Glutamatergic neuron (in vitro differentiated cells): ENCODE measurements around the gene FNDC1. TPM values are rescaled to one million over a fixed set of nuclear protein-coding genes. Genes with fewer than 3 reads are reported as not detected.
A peak's percentile ranks its signal among the peaks of the same experiment; 100 is the strongest.

Source experiments
- DNase-seq: peaks from one replicate; pipeline ENCODE4 v3.0.0; 2022
- H3K27ac Mint-ChIP-seq: one replicate; pipeline ENCODE4 v1.8.0; 2020; ENCODE audit warnings: mild to moderate bottlenecking, mixed read lengths, inconsistent platforms; ENCODE audit not compliant: unreplicated experiment
- H3K27me3 Mint-ChIP-seq: one replicate; pipeline ENCODE4 v1.8.0; 2020; ENCODE audit warnings: mild to moderate bottlenecking, moderate library complexity, mixed read lengths, inconsistent platforms; ENCODE audit not compliant: unreplicated experiment
- H3K36me3 Mint-ChIP-seq: one replicate; pipeline ENCODE4 v1.8.0; 2020; ENCODE audit warnings: mild to moderate bottlenecking, mixed read lengths, inconsistent platforms; ENCODE audit not compliant: unreplicated experiment
- H3K4me1 Mint-ChIP-seq: one replicate; pipeline ENCODE4 v1.8.0; 2020; ENCODE audit warnings: mild to moderate bottlenecking, low read depth, mixed read lengths, inconsistent platforms; ENCODE audit not compliant: unreplicated experiment
- H3K4me3 Mint-ChIP-seq: one replicate; pipeline ENCODE4 v1.8.0; 2020; ENCODE audit warnings: mild to moderate bottlenecking, mixed read lengths, inconsistent platforms; ENCODE audit not compliant: unreplicated experiment
- H3K9me3 Mint-ChIP-seq: one replicate; pipeline ENCODE4 v1.8.0; 2020; ENCODE audit warnings: mild to moderate bottlenecking, moderate library complexity, mixed read lengths, inconsistent platforms; ENCODE audit not compliant: unreplicated experiment
- total RNA-seq: library from RNA; stranded (reverse); fragmentation: NEBNext Ultra II Directional; extraction: Animal tissue kit (Norgen Biotek cat#: 25700); gene quantifications from one replicate; pipeline ENCODE4 v1.2.1, GENCODE V29; 2021; ENCODE audit not compliant: unreplicated experiment
- TF ChIP-seq, protein P1 (sequence below): fragments of 200-600 bp; sonication (generic); IDR thresholded peaks from one replicate; pipeline ENCODE4 v1.5.0; 2021; ENCODE audit not compliant: partially characterized antibody, unreplicated experiment

FNDC1 gene
- total RNA-seq, 1 donor from 2014 or later: 0.88 TPM

DNA sequence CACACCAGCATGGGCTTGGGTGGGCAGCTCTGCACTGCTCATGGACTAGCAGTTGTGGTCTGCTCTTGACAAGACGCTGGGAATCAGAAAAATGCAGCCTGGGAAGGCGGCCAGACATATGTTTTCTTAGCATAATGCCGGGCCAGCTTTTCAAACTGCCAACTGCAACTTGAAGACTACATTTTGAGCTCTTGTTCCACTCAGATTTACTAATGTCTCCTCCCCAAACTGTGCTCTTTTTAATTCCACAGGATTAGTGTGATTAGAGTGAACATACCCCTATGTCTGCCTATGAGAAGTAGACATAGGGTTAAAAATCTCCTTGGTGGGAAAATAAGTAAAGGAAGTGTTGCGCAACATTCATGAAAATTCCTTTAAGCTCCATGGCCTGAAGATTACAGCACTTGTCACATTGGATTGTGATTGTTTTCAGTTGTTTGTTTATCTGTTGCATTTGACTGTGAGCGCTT, 5.3 kb upstream of the FNDC1 start:
- H3K27me3 Mint-ChIP-seq: peaks cover 17% of the 10 kb centered on the region
- H3K4me1 Mint-ChIP-seq: peaks cover 10% of the 10 kb centered on the region
- H3K4me3 Mint-ChIP-seq: no peak overlapping the region
- H3K9me3 Mint-ChIP-seq: peaks cover 4% of the 10 kb centered on the region
- no peak overlapping the region for H3K27ac Mint-ChIP-seq
- H3K36me3 Mint-ChIP-seq: peaks cover 4% of the 10 kb centered on the region
- no peak for DNase-seq
- TF ChIP-seq, protein P1, sequence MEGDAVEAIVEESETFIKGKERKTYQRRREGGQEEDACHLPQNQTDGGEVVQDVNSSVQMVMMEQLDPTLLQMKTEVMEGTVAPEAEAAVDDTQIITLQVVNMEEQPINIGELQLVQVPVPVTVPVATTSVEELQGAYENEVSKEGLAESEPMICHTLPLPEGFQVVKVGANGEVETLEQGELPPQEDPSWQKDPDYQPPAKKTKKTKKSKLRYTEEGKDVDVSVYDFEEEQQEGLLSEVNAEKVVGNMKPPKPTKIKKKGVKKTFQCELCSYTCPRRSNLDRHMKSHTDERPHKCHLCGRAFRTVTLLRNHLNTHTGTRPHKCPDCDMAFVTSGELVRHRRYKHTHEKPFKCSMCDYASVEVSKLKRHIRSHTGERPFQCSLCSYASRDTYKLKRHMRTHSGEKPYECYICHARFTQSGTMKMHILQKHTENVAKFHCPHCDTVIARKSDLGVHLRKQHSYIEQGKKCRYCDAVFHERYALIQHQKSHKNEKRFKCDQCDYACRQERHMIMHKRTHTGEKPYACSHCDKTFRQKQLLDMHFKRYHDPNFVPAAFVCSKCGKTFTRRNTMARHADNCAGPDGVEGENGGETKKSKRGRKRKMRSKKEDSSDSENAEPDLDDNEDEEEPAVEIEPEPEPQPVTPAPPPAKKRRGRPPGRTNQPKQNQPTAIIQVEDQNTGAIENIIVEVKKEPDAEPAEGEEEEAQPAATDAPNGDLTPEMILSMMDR: no peak

DNA sequence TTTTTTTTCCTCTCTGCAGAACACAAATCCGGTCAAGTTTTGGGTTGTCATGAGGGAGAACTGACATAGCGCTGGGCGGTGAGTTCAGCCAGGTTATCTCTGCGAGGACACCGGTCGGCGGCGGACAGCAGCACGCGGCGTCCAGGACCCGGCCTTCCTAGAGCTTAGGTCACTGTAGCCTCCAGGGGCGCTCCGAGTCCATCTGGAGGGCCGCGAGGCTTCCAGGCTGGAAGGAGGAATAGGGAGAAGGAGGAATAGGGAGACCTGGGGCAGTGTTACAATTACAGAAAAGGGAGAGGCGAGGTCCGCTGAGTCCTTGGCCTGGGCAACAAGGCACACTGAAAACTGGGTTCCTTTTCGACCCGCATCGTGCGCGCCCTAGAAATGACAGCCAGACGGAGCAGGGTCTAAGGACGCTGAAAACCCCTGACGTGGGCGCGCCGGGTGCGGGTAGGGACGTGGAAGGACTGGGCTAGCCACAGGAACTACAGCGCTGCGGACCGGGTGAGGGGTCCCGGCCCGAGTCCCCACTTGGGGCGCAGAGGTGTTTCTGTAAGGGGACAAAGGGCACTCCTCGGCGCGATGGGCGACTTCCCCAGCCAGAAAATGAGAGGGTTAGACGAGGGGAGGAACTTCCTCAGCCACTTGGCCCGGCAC, 536 bp upstream of the FNDC1 start:
- Mint-ChIP-seq H3K27me3 (peaks cover 22% of the 10 kb centered on the region), H3K9me3 (no peaks in the 10 kb centered on the region), H3K36me3 (peaks cover 4% of the 10 kb centered on the region), H3K4me1 (peaks cover 9% of the 10 kb centered on the region), H3K27ac (peak overlapping the region; percentile 73), H3K4me3 (peak overlapping the region; percentile 87)
- TF ChIP-seq, protein P1: peak; percentile 8
- peak; percentile 84 for DNase-seq

DNA sequence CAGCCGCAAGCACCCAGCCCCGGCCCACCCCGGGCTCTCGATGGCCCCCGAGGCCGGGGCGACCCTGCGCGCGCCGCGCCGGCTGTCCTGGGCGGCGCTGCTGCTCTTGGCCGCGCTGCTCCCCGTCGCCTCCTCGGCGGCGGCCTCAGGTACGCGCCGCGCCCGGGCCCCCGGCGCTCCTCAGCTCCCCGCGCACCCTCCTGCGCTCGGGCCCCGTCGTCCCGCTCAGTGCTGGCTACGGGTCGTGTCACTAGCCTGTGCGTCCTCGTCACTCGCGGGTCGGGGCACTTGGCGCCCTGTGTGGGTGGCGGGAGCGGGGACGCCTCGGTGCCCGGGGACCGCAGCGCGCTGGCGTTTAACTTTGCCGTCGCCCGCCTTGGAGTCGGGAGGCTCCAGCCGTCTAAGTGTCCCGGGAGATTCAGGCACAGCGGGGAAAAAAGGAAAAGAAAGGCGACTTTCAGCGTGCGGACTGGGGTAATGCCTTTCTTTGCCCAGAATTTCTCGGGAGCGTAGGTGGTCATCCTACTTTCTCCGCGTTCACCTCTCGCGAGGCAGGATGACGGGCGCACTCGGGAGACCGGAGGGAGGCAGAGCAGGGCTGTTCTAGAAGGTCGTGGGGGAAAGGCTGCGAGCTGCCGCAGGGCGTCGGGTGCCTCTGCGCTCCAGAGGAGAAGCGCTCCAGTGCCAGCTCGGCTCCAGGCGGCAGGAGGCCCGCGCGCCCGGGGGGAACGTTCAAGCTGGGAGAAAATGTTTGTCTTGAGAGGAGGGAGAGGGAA, 545 bp downstream of the FNDC1 start:
- Mint-ChIP-seq H3K9me3 (no peaks in the 10 kb centered on the region), H3K4me3 (peak overlapping the region; percentile 82), H3K36me3 (peaks cover 4% of the 10 kb centered on the region), H3K4me1 (peaks cover 9% of the 10 kb centered on the region), H3K27me3 (peaks cover 22% of the 10 kb centered on the region), H3K27ac (no peak overlapping the region)
- TF ChIP-seq, protein P1: peak; percentile 15
- peak; percentile 72 for DNase-seq

DNA sequence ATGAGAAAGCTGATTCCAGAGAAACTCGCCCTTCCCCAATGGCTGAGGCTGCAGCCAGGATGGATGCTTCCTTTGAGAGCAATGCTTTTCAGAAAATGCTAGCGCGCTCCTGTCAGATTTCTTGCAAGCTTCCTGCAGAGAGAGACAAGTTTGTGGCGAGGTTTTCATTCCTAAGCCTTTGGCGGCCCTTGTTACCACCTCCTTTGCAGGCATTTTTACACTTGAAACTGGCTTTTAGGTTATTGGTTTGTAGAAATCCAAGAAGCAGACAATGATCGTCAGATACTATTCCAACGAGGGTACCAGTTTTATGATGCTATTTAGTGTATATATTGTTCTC, 1.1 kb downstream of the FNDC1 start:
- no peaks in the 10 kb centered on the region for H3K9me3 Mint-ChIP-seq
- H3K27me3 Mint-ChIP-seq: peaks cover 22% of the 10 kb centered on the region
- H3K4me3 Mint-ChIP-seq: peak overlapping the region; percentile 82
- TF ChIP-seq, protein P1: no peak
- DNase-seq: no peak
- H3K4me1 Mint-ChIP-seq: peaks cover 9% of the 10 kb centered on the region
- H3K27ac Mint-ChIP-seq: no peak overlapping the region
- peaks cover 4% of the 10 kb centered on the region for H3K36me3 Mint-ChIP-seq
